IPS-20b (cell line): ENCODE measurements around the gene CTSL.

ENCODE experiments used
- H3K27ac ChIP-seq: one replicate; pipeline ENCODE4 v1.5.1; 2013; ENCODE audit warnings: low read length
- H3K27me3 ChIP-seq: 2 replicates; pipeline ENCODE4 v1.6.1; 2013; ENCODE audit warnings: mild to moderate bottlenecking, low read length, inconsistent platforms; ENCODE audit not compliant: insufficient read depth
- H3K36me3 ChIP-seq: 2 replicates; pipeline ENCODE4 v1.6.1; 2013; ENCODE audit warnings: low read depth, mild to moderate bottlenecking, inconsistent platforms, low read length, moderate library complexity; ENCODE audit not compliant: insufficient read depth
- H3K4me1 ChIP-seq: 2 replicates; pipeline ENCODE4 v1.6.1; 2013; ENCODE audit warnings: mild to moderate bottlenecking, control low read depth, inconsistent platforms, low read length, moderate library complexity; ENCODE audit not compliant: insufficient read depth
- H3K4me3 ChIP-seq: 2 replicates; pipeline ENCODE4 v1.5.1; 2013; ENCODE audit warnings: mild to moderate bottlenecking, low read length, inconsistent platforms
- H3K9ac ChIP-seq: 2 replicates; pipeline ENCODE4 v1.6.1; 2013; ENCODE audit warnings: low read depth, mild to moderate bottlenecking, inconsistent platforms, low read length, moderate library complexity
- H3K9me3 ChIP-seq: 2 replicates; pipeline ENCODE4 v1.6.1; 2013; ENCODE audit warnings: mild to moderate bottlenecking, low read depth, low read length, inconsistent platforms; ENCODE audit not compliant: insufficient read depth

The CTSL gene

DNA sequence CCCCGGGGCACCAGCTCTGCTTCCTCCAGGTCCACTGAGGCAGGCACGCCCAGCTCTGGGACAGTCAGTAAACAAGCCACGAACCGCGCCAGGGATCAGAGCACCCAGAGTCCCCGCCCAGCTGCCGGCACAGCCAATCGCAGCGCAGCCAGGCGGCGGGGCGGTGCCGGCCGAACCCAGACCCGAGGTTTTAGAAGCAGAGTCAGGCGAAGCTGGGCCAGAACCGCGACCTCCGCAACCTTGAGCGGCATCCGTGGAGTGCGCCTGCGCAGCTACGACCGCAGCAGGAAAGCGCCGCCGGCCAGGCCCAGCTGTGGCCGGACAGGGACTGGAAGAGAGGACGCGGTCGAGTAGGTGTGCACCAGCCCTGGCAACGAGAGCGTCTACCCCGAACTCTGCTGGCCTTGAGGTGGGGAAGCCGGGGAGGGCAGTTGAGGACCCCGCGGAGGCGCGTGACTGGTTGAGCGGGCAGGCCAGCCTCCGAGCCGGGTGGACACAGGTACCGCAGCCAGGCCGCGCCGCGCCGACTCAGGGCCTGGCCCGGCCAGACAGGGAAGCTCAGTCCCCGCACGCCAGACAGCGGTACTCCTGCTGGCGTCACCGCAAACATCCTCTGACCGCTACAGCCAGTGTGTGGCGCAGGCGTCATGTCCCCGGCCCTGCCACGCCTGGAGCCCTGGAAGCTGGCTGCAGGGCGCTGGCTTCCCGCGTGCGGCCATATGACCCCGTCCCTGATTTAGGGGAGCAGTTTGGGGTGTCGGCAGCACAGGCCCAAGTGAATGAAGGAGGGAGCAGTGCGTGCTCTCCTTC lies at the start of gene CTSL:
CTSL (plus strand) TSS at position 220 of the 810 bp plus-strand sequence. CDS start 1,485 bp downstream, outside the sequence.
- peak within 1 kb of the TSS; percentile 78 for H3K4me3 ChIP-seq
- H3K4me1 ChIP-seq = no peaks in the 10 kb centered on the region; the same call in 1 of the 2 replicates
- peaks cover 28% of the 10 kb centered on the region for H3K36me3 ChIP-seq
- no peak within 1 kb of the TSS for H3K27ac ChIP-seq
- no peaks in the 10 kb centered on the region for H3K9me3 ChIP-seq
- peaks cover 24% of the 10 kb centered on the region for H3K27me3 ChIP-seq
- peak within 1 kb of the TSS; percentile 55; the same call in 1 of the 2 replicates for H3K9ac ChIP-seq

DNA sequence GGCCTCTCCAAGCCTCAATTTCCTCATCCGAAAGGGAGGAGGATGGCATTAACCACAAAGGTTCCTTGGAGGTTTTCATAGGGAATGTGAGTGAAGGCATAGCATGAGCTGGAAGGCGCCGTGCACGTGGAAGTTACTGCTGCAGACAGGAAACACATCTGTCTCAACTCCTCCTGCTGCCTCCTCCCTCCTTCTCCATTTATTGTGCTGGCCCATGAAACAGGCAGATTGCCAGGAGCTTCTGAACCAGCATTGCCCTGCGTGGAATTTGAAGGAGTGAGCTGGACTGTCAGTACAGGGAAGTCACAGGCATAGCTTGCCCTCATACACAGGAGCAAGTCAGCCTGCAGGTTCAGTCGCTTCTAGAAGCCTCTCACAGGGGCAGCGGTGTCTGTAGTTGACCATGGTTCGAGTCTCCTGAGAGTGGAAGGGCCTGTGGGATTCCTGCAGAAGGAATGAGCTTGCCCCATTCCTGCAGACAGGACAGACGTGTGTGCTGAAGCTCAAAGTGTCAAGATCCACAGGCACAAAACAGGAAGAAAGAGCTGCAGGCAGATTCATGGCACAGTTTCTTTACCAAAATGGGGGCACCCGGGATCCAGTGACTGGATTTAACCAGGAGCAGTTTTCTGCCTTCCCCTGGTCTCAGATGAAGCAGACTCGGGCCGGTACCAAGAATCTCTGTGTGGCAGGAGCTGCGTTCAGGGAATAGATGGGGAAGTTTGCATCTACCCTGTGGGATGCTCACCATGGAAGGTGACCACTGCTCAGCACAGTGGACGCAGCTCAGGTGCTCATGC lies 48.7 kb upstream of the CTSL start:
- H3K9ac ChIP-seq = no peak overlapping the region

DNA sequence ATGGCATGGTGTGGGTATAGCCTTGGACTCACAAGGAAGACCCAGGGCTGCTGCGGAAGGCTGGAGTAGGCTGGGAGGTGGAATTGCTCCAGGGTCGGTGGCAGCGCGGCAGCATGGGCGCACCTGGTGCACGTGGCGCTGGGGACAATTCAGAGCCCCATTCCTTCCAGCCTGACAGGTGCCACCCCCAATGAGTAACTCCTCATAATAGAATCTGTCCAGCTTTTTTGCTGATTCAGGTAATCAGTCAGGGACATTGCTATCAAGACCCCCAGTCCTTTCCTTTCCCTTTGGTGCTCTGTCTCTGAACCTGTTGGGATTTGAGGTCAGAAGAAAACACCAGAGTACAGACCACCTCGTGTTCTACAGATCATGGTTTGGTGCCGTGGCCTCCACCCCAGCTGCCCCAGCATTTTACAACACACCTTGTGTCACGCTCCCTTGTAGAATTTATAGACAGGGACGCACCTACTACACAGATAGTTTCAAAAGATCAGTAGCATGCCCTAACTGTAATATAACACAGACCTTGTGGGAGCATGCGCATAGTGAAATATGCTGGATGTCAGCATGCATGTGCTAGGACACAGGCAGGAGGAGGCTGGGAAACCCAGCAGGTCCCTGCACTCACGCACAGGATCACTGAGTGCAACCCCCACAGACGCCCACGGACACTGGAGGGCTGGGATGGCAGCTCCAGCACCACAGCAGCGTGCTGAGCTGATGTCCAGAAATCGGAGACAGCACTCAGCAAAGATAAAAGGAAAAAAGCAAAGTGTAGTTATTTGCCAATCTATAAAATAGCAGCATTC lies 47.9 kb upstream of the CTSL start:
- Histone ChIP-seq H3K9ac (no peak overlapping the region), H3K36me3 (peaks cover 31% of the 10 kb centered on the region), H3K4me3 (no peak overlapping the region), H3K27ac (no peak overlapping the region), H3K9me3 (no peaks in the 10 kb centered on the region), H3K4me1 (no peaks in the 10 kb centered on the region), H3K27me3 (no peaks in the 10 kb centered on the region)

More for the DNA sequence above, 48.7 kb upstream of the CTSL start:
- Histone ChIP-seq H3K4me3 (no peak overlapping the region), H3K36me3 (peaks cover 33% of the 10 kb centered on the region), H3K9me3 (no peaks in the 10 kb centered on the region), H3K27me3 (no peaks in the 10 kb centered on the region), H3K27ac (no peak overlapping the region), H3K4me1 (no peaks in the 10 kb centered on the region)

DNA sequence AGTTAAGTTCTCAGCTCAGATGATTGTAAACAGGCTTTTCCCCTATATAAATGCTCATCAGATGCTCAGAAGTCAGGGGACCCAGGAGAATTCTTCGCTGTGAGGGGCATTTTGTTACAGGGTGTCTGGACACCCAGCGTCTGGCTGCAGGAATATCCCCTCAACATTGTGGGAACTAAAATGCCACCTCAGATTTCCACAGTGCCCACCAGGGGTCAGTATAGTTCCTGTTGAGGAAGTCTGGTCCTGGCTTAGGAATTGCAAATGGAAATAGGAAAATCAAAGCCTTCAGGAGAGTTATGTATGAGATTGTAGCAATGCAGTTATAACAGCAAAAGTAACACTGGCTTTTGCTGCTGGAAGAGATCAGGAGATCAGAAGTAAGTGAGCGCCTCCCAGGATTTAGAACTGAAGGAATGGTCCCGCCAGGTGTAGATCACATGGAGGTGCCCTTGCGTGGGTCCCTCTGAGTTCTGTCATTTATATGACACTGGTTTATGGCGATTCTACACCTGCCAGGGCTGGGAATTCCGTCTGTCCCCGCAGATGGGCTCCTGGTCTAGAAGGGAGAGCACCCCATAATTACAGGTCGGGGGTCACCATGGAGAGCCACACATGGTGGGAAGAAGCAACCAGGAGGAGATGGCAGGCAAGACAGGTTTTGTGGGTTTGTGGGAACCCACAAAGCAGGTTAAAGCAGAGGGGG lies 47.1 kb upstream of the CTSL start:
- H3K27me3 ChIP-seq = no peaks in the 10 kb centered on the region
- H3K9me3 ChIP-seq = no peaks in the 10 kb centered on the region
- no peaks in the 10 kb centered on the region for H3K4me1 ChIP-seq
- H3K9ac ChIP-seq = no peak overlapping the region
- H3K36me3 ChIP-seq = peaks cover 25% of the 10 kb centered on the region
- no peak overlapping the region for H3K27ac ChIP-seq
- H3K4me3 ChIP-seq = no peak overlapping the region

DNA sequence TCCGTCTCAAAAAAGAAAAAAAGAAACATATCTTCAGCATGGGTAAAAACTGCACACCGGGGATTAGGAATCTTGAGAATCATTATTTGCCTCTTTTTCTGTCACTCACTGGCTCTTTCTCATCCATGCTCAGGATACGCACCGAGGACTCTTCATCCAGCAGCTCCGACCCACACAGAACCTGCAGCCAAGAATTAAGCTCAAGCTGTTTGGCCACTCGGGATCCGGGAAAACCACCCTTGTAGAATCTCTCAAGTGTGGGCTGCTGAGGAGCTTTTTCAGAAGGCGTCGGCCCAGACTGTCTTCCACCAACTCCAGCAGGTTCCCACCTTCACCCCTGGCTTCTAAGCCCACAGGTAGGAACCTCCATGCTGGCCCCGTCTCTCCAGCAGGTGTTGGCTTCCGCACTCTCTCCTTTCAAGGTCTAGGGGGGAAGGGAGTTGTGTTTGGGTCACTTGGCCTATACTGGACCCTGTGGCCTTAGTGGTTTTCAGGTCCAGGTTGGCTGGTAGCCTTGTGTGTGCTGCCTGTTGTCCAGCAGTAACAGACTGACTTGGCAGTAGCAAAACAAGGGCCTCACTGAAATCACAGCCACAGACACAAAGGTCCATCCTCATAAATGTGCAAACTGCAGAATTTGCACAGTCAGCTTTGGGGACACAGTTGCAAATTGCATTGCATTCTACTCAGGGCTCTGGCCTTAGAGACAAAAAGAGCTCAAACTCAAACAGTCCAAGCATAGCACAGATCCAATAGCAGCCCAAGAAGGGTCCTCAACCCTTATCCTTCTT lies 44.5 kb upstream of the CTSL start:
- Histone ChIP-seq H3K9me3 (no peaks in the 10 kb centered on the region), H3K27me3 (no peaks in the 10 kb centered on the region), H3K27ac (no peak overlapping the region), H3K4me1 (peaks cover 5% of the 10 kb centered on the region; the same call in 1 of the 2 replicates), H3K36me3 (peaks cover 42% of the 10 kb centered on the region), H3K9ac (no peak overlapping the region), H3K4me3 (no peak overlapping the region)

DNA sequence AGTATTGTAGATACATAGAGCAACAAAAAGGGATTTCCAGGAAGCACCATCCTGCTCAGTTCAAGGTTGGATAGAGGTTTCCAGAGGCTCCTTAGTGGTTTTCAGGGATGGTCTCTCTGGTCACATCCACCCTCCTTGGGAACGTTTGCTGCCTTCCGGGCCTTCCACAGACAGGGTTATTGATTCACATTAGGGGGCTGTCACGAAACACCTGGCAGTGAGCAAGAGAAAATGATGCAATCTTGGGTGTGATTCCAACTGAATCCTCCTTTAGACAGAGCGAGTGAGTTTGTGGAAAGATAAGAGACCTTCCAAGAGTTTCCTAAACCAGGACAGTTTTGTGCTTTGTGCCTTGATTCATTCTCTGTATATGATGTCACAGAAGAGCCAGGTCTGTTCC lies 43.8 kb upstream of the CTSL start:
- H3K9ac ChIP-seq = no peak overlapping the region
- H3K4me1 ChIP-seq = peaks cover 5% of the 10 kb centered on the region; the same call in 1 of the 2 replicates
- H3K4me3 ChIP-seq = no peak overlapping the region
- peaks cover 48% of the 10 kb centered on the region for H3K36me3 ChIP-seq
- H3K27ac ChIP-seq = no peak overlapping the region
- no peaks in the 10 kb centered on the region for H3K9me3 ChIP-seq
- no peaks in the 10 kb centered on the region for H3K27me3 ChIP-seq

DNA sequence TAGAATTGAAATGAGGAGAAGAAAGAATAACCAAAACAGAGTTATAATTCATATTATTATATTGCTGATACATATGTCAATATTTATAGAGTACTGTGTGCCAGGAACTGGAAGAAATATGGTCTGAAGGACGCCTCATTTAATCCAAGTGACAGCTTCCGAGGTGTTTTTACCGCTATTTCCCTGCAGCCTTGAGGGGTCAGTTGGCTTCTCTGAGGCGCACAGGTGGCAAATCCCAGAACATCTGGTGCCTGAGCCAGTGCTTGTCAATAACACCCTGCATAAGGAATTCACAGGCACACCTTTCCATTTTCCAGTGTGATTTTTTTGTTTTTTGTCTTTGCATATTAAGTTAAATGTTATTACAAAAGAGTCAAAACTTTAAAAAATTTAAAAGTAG lies 43.3 kb upstream of the CTSL start:
- H3K27ac ChIP-seq = no peak overlapping the region
- H3K9me3 ChIP-seq = no peaks in the 10 kb centered on the region
- no peak overlapping the region for H3K9ac ChIP-seq
- peaks cover 5% of the 10 kb centered on the region; the same call in 1 of the 2 replicates for H3K4me1 ChIP-seq
- H3K4me3 ChIP-seq = no peak overlapping the region
- no peaks in the 10 kb centered on the region for H3K27me3 ChIP-seq
- H3K36me3 ChIP-seq = peaks cover 54% of the 10 kb centered on the region

DNA sequence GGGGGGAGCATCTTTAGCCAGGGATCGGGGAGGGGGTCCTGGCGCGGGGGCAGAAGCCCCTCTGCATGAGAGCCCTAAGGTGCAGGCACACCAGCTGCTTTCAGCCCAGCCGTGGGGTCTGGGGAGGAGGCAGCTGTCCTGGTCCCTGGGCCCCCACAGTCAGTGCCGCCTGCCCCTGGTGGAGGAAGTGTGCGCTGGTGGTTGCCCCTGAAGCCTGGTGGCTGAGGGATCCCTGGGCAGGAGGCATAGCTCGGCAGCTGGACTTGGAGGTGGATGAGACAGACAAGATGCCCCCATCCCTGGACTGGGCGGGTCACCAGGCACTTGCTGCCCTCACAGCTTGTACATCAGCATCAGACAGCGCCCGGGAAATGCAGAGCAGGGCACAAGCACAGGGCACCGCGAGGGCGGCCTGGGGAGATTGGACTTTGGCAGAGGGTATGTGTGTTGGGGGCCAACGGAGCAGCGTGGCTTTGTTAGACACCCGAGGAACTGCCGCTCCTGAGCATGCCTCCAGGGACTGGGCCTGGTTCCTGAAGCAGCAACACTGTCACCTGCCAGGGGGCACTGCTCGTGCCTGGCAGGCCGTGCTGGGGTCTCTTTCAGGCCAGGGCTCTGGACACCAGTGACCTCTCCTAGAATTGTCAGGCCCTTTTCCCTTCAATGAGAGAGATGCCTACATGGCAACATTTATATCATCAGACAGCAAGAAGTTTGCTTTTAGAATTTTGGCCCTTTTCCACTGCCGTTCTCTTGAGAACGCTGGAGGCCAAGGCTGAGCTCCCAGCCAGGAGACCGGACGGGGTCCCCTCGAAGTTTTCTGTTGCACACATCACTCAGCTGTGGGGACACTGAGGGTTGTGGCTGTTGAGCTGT lies 41.9 kb upstream of the CTSL start:
- H3K36me3 ChIP-seq = peaks cover 55% of the 10 kb centered on the region
- H3K27me3 ChIP-seq = no peaks in the 10 kb centered on the region
- no peaks in the 10 kb centered on the region for H3K9me3 ChIP-seq
- H3K4me1 ChIP-seq = peaks cover 5% of the 10 kb centered on the region; the same call in 1 of the 2 replicates
- no peak overlapping the region for H3K4me3 ChIP-seq
- no peak overlapping the region for H3K27ac ChIP-seq
- no peak overlapping the region for H3K9ac ChIP-seq

DNA sequence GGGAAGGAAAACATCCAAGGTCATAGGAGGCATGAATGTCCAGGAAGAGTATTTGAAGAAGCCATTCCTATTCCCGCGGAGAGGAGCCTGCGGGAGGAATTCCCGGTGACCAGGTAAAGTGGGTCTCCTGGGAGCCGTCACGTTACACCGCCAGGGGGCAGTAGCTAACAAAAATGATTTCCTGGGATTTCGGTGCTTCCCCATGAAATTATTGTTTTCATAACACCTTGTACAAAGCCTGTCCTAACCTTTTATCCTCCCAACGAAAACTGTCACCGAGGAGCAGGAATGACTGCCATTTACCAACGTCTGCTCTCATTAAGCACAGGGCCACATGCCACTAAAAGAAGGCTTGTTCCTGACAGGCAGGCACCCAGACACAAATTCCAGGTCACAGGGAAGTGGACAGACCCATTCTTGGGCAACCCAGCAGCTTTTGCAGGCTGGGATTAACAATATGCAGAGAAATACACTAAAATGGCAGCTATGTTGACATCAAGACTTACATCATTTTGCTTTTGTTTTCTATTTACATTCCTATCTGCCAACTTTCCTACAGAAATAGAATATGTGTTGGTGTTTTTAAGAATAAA lies 41.2 kb upstream of the CTSL start:
- H3K4me3 ChIP-seq = no peak overlapping the region
- H3K9ac ChIP-seq = no peak overlapping the region
- no peaks in the 10 kb centered on the region for H3K9me3 ChIP-seq
- peaks cover 61% of the 10 kb centered on the region for H3K36me3 ChIP-seq
- H3K4me1 ChIP-seq = peaks cover 5% of the 10 kb centered on the region; the same call in 1 of the 2 replicates
- no peaks in the 10 kb centered on the region for H3K27me3 ChIP-seq
- H3K27ac ChIP-seq = no peak overlapping the region
